ENCODE measurements around the gene CENPP. TPM values are rescaled to one million over a fixed set of nuclear protein-coding genes. Genes with fewer than 3 reads are reported as not detected.
A peak's percentile ranks its signal among the peaks of the same experiment; 100 is the strongest.

Gene CENPP

GRCh38 chr9:92663126-92663525 is 337.4 kb downstream of the CENPP start:
- peaks cover 31% of the 10 kb centered on the region for H3K36me3 ChIP-seq (ENCODE audit: insufficient read depth, low read length)
- peaks cover 10% of the 10 kb centered on the region for H3K4me1 ChIP-seq (ENCODE audit: control insufficient read depth, insufficient read depth, low read length)
- no peak overlapping the region for H3K4me2 ChIP-seq (ENCODE audit: low read length)
- no peak overlapping the region for H3K9ac ChIP-seq (ENCODE audit: low read depth, low read length)
- no peaks in the 10 kb centered on the region for H3K27me3 ChIP-seq (ENCODE audit: control insufficient read depth, insufficient read depth, low read length)
- no peaks in the 10 kb centered on the region for H3K9me3 ChIP-seq (replicated peaks; ENCODE audit: low read length)
- no peak overlapping the region for H3K4me3 ChIP-seq (ENCODE audit: low read length)

DNA sequence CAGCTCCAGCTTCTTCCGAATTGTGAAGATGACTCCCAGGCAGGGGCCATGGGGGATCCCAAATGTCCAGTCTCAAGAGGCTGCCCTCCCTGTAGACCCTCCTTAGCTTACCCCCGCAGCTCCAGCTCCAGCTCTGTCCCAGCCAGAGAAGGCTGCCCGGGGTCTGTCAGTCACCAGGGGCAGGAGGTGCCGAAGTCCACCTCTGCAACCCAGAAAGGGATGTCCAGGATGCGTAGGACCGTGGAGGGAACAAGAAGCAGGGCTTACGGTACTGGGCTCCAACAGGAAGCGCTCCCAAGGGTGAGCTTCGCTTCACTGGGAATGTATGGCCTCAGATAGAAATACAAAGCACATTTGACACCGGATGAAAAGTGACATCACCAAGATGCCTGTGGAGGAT is 338.2 kb downstream of the CENPP start:
- Histone ChIP-seq H3K9ac (ENCODE audit: low read depth, low read length) (no peak overlapping the region), H3K9me3 (replicated peaks; ENCODE audit: low read length) (no peaks in the 10 kb centered on the region), H3K4me2 (ENCODE audit: low read length) (no peak overlapping the region), H3K4me1 (ENCODE audit: control insufficient read depth, insufficient read depth, low read length) (peaks cover 17% of the 10 kb centered on the region), H3K36me3 (ENCODE audit: insufficient read depth, low read length) (peaks cover 29% of the 10 kb centered on the region), H3K27me3 (ENCODE audit: control insufficient read depth, insufficient read depth, low read length) (no peaks in the 10 kb centered on the region), H3K4me3 (ENCODE audit: low read length) (no peak overlapping the region)

GRCh38 chr9:92664394-92665152 is 338.8 kb downstream of the CENPP start:
- Histone ChIP-seq H3K4me2 (ENCODE audit: low read length) (no peak overlapping the region), H3K36me3 (ENCODE audit: insufficient read depth, low read length) (peaks cover 29% of the 10 kb centered on the region), H3K27me3 (ENCODE audit: control insufficient read depth, insufficient read depth, low read length) (no peaks in the 10 kb centered on the region), H3K4me1 (ENCODE audit: control insufficient read depth, insufficient read depth, low read length) (peaks cover 17% of the 10 kb centered on the region), H3K9ac (ENCODE audit: low read depth, low read length) (no peak overlapping the region), H3K4me3 (ENCODE audit: low read length) (no peak overlapping the region), H3K9me3 (replicated peaks; ENCODE audit: low read length) (no peaks in the 10 kb centered on the region)

- H3K4me1 ChIP-seq (ENCODE audit: control insufficient read depth, insufficient read depth, low read length), result peaks cover 17% of the 10 kb centered on the region
- H3K4me3 ChIP-seq (ENCODE audit: low read length), result no peak overlapping the region
- no peak overlapping the region for H3K4me2 ChIP-seq (ENCODE audit: low read length)
- H3K36me3 ChIP-seq (ENCODE audit: insufficient read depth, low read length), result peaks cover 29% of the 10 kb centered on the region
- no peaks in the 10 kb centered on the region for H3K9me3 ChIP-seq (replicated peaks; ENCODE audit: low read length)
- no peak overlapping the region for H3K9ac ChIP-seq (ENCODE audit: low read depth, low read length)
- H3K27me3 ChIP-seq (ENCODE audit: control insufficient read depth, insufficient read depth, low read length), result no peaks in the 10 kb centered on the region
Measured at GRCh38 chr9:92665836-92666235, 340.1 kb downstream of the CENPP start.

DNA sequence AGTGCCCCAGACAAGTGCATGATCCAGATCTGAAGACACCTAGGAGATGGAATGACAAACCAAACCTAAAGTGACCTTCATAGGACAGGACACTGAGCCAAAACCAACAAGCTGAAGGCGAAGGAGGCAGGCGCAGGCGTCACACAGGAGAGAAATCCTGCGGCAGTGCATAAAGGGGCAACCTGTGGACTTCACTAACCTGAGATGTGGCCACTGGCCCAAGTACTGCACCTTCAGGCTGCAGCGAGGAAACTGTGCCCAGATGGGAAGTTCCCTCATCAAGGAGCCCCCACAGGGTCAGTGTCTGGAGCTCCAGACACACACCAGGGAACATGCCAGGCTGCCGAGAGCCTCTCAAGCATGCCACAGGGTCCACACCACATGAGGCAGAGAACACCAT is 340.5 kb downstream of the CENPP start:
- Histone ChIP-seq H3K27me3 (ENCODE audit: control insufficient read depth, insufficient read depth, low read length) (no peaks in the 10 kb centered on the region), H3K9me3 (replicated peaks; ENCODE audit: low read length) (no peaks in the 10 kb centered on the region), H3K4me2 (ENCODE audit: low read length) (no peak overlapping the region), H3K9ac (ENCODE audit: low read depth, low read length) (no peak overlapping the region), H3K4me1 (ENCODE audit: control insufficient read depth, insufficient read depth, low read length) (peaks cover 19% of the 10 kb centered on the region), H3K4me3 (ENCODE audit: low read length) (no peak overlapping the region), H3K36me3 (ENCODE audit: insufficient read depth, low read length) (peaks cover 29% of the 10 kb centered on the region)

GRCh38 chr9:92666912-92667532 is 341.3 kb downstream of the CENPP start:
- peaks cover 29% of the 10 kb centered on the region for H3K36me3 ChIP-seq (ENCODE audit: insufficient read depth, low read length)
- H3K27me3 ChIP-seq (ENCODE audit: control insufficient read depth, insufficient read depth, low read length), result no peaks in the 10 kb centered on the region
- H3K4me1 ChIP-seq (ENCODE audit: control insufficient read depth, insufficient read depth, low read length), result peaks cover 18% of the 10 kb centered on the region
- H3K4me2 ChIP-seq (ENCODE audit: low read length), result no peak overlapping the region
- no peak overlapping the region for H3K4me3 ChIP-seq (ENCODE audit: low read length)
- H3K9ac ChIP-seq (ENCODE audit: low read depth, low read length), result no peak overlapping the region
- no peaks in the 10 kb centered on the region for H3K9me3 ChIP-seq (replicated peaks; ENCODE audit: low read length)

DNA sequence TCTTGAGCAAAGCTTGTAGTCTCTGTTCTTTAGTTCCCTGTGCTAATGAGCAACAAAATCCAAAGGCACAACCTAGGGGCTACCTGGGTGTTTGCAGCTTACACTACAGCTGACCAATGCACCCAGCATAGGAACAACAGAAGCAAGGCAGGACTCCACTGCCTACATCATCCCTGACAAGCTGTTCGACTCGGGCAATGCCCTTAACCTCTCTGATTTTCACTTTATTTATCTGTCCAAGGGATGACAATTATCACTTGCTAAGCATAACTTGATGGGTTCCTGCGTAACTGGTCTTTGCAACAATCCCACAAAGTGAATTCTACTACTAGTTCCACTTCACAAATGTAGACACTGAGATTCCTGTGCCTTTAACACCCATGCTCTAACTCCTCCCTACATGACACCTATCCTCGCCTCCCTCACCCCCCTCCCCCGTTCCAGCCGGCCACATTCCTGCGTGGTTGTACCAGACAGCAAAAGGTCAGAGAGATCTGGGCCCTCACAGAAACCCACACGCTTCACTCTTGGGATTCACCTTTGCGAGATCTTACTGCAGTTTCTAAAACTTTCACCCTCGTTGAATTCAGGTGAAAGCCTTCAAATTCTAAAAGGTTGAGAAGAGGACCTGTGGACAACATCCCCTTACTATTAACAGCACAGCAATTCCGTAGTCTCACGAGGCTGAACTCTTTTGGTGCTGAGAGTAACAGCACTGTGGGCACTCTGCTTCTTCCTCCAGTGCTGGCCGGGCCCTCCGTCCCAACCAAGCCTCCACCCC is 343.2 kb downstream of the CENPP start:
- Histone ChIP-seq H3K27me3 (ENCODE audit: control insufficient read depth, insufficient read depth, low read length) (no peaks in the 10 kb centered on the region), H3K36me3 (ENCODE audit: insufficient read depth, low read length) (peaks cover 21% of the 10 kb centered on the region), H3K9me3 (replicated peaks; ENCODE audit: low read length) (no peaks in the 10 kb centered on the region), H3K4me1 (ENCODE audit: control insufficient read depth, insufficient read depth, low read length) (peaks cover 18% of the 10 kb centered on the region), H3K4me2 (ENCODE audit: low read length) (peak overlapping the region; percentile 92), H3K9ac (ENCODE audit: low read depth, low read length) (peak overlapping the region; percentile 92), H3K4me3 (ENCODE audit: low read length) (peak overlapping the region; percentile 77)

DNA sequence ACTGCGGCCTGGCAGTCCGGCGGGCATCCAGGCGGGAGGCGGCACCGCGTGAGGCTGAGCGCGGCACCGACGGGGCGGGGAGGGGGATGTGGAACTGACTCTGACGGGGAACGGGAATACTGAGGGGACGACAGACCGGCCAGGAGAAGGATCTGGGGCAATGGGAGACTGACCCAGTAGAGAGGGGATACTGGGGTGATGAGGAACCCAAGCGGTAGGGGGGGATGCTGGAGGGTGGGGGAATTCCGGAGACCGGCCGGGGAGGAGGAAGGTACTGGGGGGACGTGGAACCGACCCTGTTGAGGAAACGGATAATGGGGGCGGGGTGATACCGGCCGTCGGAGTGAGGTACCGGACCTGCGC is 343.8 kb downstream of the CENPP start:
- Histone ChIP-seq H3K4me1 (ENCODE audit: control insufficient read depth, insufficient read depth, low read length) (peaks cover 18% of the 10 kb centered on the region), H3K36me3 (ENCODE audit: insufficient read depth, low read length) (peaks cover 17% of the 10 kb centered on the region), H3K27me3 (ENCODE audit: control insufficient read depth, insufficient read depth, low read length) (no peaks in the 10 kb centered on the region), H3K4me2 (ENCODE audit: low read length) (peak overlapping the region; percentile 92), H3K9ac (ENCODE audit: low read depth, low read length) (peak overlapping the region; percentile 92), H3K4me3 (ENCODE audit: low read length) (peak overlapping the region; percentile 77), H3K9me3 (replicated peaks; ENCODE audit: low read length) (no peaks in the 10 kb centered on the region)

Small RNAs within 50 kb of the gene (small RNA-seq; reads per million reads assigned to genes)
- gene AL157827.1 (not detected), gene MIR3651 (not detected), gene MIR4670 (not detected), gene SNORA84 (6.9 reads per million, percentile 88 among the genes with 10 or more reads in this experiment)
